Measurements from ENCODE around the gene GET4.

- TF ChIP-seq CTCF (IDR thresholded peaks at IDR 0.05 in 2 of 3, conservative IDR thresholded peaks at IDR 0.05 in 1 of 3; ENCODE audit: borderline replicate concordance in 1 of 3, insufficient read depth in 1 of 3, low read depth in 2 of 3, low read length in 2 of 3) (no peak), POLR2AphosphoS5 (IDR thresholded peaks at IDR 0.05; ENCODE audit: low read depth, low read length) (no peak), POLR2A (IDR thresholded peaks at IDR 0.05; ENCODE audit: borderline replicate concordance, extremely low read depth, insufficient read depth, insufficient read length) (no peak), CEBPB (IDR thresholded peaks at IDR 0.05; ENCODE audit: low read depth) (no peak)
Measured at GRCh38 chr7:923108-924041, 47.0 kb downstream of the GET4 start.
